SK-N-SH treated with all-trans-retinoic acid at 6 μM for 48 hours (cell line): ENCODE measurements around the gene SRGAP1.

Source experiments
- ATAC-seq: fragments of 200-7000 bp; cut with Tn5 transposase; 3 replicates; pipeline ENCODE4 v1.9.1; 2020; ENCODE audit warnings: mild to moderate bottlenecking, moderate library complexity
- ARNTL ChIP-seq: fragments of 450-650 bp; formaldehyde crosslinking; IDR thresholded peaks from 2 replicates; pipeline ENCODE4 v1.5.0; 2020; ENCODE audit warnings: low read depth, mild to moderate bottlenecking, moderate library complexity, borderline replicate concordance
- BACH2 ChIP-seq: fragments of 250-450 bp; sonication (Bioruptor Pico); IDR thresholded peaks from 2 replicates; pipeline ENCODE4 v1.9.0; 2021; ENCODE audit warnings: mild to moderate bottlenecking, borderline replicate concordance
- CSDC2 ChIP-seq: fragments of 250-450 bp; sonication (Bioruptor Pico); IDR thresholded peaks from 2 replicates; pipeline ENCODE4 v1.5.0; 2020; ENCODE audit warnings: mild to moderate bottlenecking, moderate library complexity
- ESRRG ChIP-seq: fragments of 250-450 bp; sonication (Bioruptor Pico); IDR thresholded peaks from 2 replicates; pipeline ENCODE4 v1.6.1; 2021; ENCODE audit warnings: mild to moderate bottlenecking
- GLIS3 ChIP-seq: fragments of 250-450 bp; sonication (Bioruptor Pico); IDR thresholded peaks from 2 replicates; pipeline ENCODE4 v1.5.0; 2020; ENCODE audit warnings: mild to moderate bottlenecking, moderate library complexity
- ISL1 ChIP-seq: fragments of 250-450 bp; sonication (Bioruptor Pico); IDR thresholded peaks from 2 replicates; pipeline ENCODE4 v2.1.2; 2022; ENCODE audit warnings: mild to moderate bottlenecking, moderate library complexity
- OSR1 ChIP-seq: fragments of 250-450 bp; sonication (Bioruptor Pico); IDR thresholded peaks from 2 replicates; pipeline ENCODE4 v1.8.0; 2022; ENCODE audit warnings: moderate library complexity, mild to moderate bottlenecking, inconsistent platforms
- PPARA ChIP-seq: fragments of 250-450 bp; sonication (Bioruptor Pico); IDR thresholded peaks from 2 replicates; pipeline ENCODE4 v1.5.0; 2020; ENCODE audit warnings: mild to moderate bottlenecking, borderline replicate concordance
- RARB ChIP-seq: fragments of 250-450 bp; sonication (Bioruptor Pico); IDR thresholded peaks from 2 replicates; pipeline ENCODE4 v1.8.0; 2021; ENCODE audit warnings: mild to moderate bottlenecking, moderate library complexity
- TCF4 ChIP-seq: fragments of 250-450 bp; sonication (Bioruptor Pico); IDR thresholded peaks from 2 replicates; pipeline ENCODE4 v1.8.0; 2021; ENCODE audit warnings: mild to moderate bottlenecking, moderate library complexity, borderline replicate concordance
- TOX ChIP-seq: fragments of 250-450 bp; sonication (Bioruptor Pico); IDR thresholded peaks from 2 replicates; pipeline ENCODE4 v1.8.0; 2021; ENCODE audit warnings: mild to moderate bottlenecking, moderate library complexity, borderline replicate concordance
- ZC3H10 ChIP-seq: fragments of 250-450 bp; sonication (Bioruptor Pico); IDR thresholded peaks from 2 replicates; pipeline ENCODE4 v1.5.1; 2021; ENCODE audit warnings: mild to moderate bottlenecking, moderate library complexity
- ZFP3 ChIP-seq: fragments of 250-450 bp; sonication (Bioruptor Pico); IDR thresholded peaks from 2 replicates; pipeline ENCODE4 v1.5.0; 2020; ENCODE audit warnings: mild to moderate bottlenecking, moderate library complexity
- ZFP30 ChIP-seq: fragments of 450-650 bp; formaldehyde crosslinking; IDR thresholded peaks from 2 replicates; pipeline ENCODE4 v1.5.0; 2022; ENCODE audit warnings: mild to moderate bottlenecking, moderate library complexity
- ZNF565 ChIP-seq: fragments of 450-650 bp; formaldehyde crosslinking; conservative IDR thresholded peaks from 2 replicates; pipeline ENCODE4 v1.5.0; 2020; ENCODE audit warnings: low read depth, mild to moderate bottlenecking, moderate library complexity
- ZNF70 ChIP-seq: fragments of 450-650 bp; formaldehyde crosslinking; IDR thresholded peaks from 2 replicates; pipeline ENCODE4 v1.5.0; 2020; ENCODE audit warnings: mild to moderate bottlenecking, moderate library complexity
- ZNF8 ChIP-seq: fragments of 450-650 bp; formaldehyde crosslinking; IDR thresholded peaks from 2 replicates; pipeline ENCODE4 v1.5.0; 2020; ENCODE audit warnings: mild to moderate bottlenecking, moderate library complexity
- TF ChIP-seq, protein P1 (sequence below): fragments of 250-450 bp; sonication (Bioruptor Pico); IDR thresholded peaks from 2 replicates; pipeline ENCODE4 v1.5.0; 2020; ENCODE audit warnings: mild to moderate bottlenecking, moderate library complexity
- TF ChIP-seq, protein P2 (sequence below): fragments of 250-450 bp; sonication (Bioruptor Pico); IDR thresholded peaks from 2 replicates; pipeline ENCODE4 v1.5.1; 2021; ENCODE audit warnings: mild to moderate bottlenecking, moderate library complexity
- TF ChIP-seq, protein P3 (sequence below): fragments of 250-450 bp; sonication (Bioruptor Pico); IDR thresholded peaks from 2 replicates; pipeline ENCODE4 v1.8.0; 2020; ENCODE audit warnings: mild to moderate bottlenecking, moderate library complexity, borderline replicate concordance
- TF ChIP-seq, protein P4 (sequence below): fragments of 250-450 bp; sonication (Bioruptor Pico); IDR thresholded peaks from 2 replicates; pipeline ENCODE4 v1.5.1; 2020; ENCODE audit warnings: low read depth, mild to moderate bottlenecking, moderate library complexity
- TF ChIP-seq, protein P5 (sequence below): fragments of 250-450 bp; sonication (Bioruptor Pico); IDR thresholded peaks from 2 replicates; pipeline ENCODE4 v1.8.0; 2021; ENCODE audit warnings: low read depth, mild to moderate bottlenecking, moderate library complexity, borderline replicate concordance

Gene SRGAP1

DNA sequence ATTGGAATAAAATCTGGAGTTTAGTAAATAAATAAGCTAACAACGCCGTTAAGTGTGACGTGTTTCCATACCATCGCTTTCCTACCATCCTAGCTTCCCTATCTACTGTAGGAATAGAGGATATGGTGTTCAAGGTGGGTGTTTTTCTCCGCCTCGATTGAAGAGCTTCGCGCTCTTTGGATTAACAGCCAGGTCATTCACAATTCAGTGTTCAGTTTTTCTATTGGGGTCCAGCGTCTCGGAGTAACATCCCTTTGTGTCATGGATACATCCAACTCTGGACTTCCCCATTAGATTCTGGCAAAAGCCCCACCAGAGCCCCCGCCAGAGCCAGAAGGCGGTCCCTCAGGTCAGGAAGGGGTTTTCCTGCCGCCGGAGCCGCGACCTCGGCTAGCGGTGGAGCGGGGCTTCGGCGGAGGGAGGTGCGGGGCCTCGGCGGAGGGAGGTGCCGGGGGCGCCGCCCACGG is 1.2 kb upstream of the SRGAP1 start:
- TF ChIP-seq PPARA (CRISPR knock-in tag), result no peak
- no peak for TF ChIP-seq ZFP3
- TF ChIP-seq TCF4 (CRISPR knock-in tag), result no peak
- TF ChIP-seq, protein P1, sequence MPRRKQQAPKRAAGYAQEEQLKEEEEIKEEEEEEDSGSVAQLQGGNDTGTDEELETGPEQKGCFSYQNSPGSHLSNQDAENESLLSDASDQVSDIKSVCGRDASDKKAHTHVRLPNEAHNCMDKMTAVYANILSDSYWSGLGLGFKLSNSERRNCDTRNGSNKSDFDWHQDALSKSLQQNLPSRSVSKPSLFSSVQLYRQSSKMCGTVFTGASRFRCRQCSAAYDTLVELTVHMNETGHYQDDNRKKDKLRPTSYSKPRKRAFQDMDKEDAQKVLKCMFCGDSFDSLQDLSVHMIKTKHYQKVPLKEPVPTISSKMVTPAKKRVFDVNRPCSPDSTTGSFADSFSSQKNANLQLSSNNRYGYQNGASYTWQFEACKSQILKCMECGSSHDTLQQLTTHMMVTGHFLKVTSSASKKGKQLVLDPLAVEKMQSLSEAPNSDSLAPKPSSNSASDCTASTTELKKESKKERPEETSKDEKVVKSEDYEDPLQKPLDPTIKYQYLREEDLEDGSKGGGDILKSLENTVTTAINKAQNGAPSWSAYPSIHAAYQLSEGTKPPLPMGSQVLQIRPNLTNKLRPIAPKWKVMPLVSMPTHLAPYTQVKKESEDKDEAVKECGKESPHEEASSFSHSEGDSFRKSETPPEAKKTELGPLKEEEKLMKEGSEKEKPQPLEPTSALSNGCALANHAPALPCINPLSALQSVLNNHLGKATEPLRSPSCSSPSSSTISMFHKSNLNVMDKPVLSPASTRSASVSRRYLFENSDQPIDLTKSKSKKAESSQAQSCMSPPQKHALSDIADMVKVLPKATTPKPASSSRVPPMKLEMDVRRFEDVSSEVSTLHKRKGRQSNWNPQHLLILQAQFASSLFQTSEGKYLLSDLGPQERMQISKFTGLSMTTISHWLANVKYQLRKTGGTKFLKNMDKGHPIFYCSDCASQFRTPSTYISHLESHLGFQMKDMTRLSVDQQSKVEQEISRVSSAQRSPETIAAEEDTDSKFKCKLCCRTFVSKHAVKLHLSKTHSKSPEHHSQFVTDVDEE (CRISPR knock-in tag), result no peak
- TF ChIP-seq ZC3H10 (CRISPR knock-in tag), result no peak
- TF ChIP-seq, protein P2, sequence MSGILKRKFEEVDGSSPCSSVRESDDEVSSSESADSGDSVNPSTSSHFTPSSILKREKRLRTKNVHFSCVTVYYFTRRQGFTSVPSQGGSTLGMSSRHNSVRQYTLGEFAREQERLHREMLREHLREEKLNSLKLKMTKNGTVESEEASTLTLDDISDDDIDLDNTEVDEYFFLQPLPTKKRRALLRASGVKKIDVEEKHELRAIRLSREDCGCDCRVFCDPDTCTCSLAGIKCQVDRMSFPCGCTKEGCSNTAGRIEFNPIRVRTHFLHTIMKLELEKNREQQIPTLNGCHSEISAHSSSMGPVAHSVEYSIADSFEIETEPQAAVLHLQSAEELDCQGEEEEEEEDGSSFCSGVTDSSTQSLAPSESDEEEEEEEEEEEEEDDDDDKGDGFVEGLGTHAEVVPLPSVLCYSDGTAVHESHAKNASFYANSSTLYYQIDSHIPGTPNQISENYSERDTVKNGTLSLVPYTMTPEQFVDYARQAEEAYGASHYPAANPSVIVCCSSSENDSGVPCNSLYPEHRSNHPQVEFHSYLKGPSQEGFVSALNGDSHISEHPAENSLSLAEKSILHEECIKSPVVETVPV (CRISPR knock-in tag), result no peak
- no peak for TF ChIP-seq ESRRG
- TF ChIP-seq, protein P3, sequence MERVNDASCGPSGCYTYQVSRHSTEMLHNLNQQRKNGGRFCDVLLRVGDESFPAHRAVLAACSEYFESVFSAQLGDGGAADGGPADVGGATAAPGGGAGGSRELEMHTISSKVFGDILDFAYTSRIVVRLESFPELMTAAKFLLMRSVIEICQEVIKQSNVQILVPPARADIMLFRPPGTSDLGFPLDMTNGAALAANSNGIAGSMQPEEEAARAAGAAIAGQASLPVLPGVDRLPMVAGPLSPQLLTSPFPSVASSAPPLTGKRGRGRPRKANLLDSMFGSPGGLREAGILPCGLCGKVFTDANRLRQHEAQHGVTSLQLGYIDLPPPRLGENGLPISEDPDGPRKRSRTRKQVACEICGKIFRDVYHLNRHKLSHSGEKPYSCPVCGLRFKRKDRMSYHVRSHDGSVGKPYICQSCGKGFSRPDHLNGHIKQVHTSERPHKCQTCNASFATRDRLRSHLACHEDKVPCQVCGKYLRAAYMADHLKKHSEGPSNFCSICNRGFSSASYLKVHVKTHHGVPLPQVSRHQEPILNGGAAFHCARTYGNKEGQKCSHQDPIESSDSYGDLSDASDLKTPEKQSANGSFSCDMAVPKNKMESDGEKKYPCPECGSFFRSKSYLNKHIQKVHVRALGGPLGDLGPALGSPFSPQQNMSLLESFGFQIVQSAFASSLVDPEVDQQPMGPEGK (CRISPR knock-in tag), result no peak
- TF ChIP-seq ZNF565 (CRISPR knock-in tag), result no peak
- TF ChIP-seq ZNF70 (CRISPR knock-in tag), result no peak
- no peak for ATAC-seq

DNA sequence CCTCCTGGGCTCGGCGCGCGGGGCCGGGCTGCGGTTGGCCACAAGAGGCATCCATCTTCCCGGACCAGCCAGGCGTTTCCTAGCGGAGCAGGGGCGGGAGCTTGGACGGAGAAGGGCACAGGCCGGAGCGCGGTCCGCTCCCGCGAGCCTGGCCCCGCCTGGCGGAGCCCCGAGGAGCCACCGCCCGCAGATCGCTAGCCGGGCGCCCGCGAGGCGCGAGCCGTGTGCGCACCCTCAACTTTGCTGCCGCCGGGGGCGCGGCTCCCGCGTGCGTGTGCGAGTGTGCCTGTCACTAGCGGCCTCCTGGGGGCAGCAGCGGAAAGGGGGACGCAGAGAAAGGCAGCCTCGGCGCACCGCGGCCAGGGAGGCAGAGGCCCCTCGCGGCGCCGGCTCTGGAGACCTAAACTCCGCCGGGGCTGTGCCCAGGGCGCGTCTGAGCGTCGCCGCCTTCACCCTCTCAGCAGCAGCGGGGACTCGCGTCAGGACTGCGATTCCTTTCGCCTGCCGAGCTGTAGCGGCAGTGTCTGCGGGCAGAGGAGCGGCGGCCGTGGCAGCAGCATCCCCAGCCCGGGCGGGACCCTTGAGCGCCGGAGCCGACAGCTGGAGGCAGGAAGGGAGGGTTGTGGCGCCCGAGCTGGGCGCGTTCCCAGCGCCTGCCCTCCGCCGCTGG is 644 bp upstream of the SRGAP1 start:
- TF ChIP-seq ARNTL (CRISPR knock-in tag) (no peak), ESRRG (no peak), ZNF565 (CRISPR knock-in tag) (no peak), ISL1 (no peak), PPARA (CRISPR knock-in tag) (no peak), OSR1 (CRISPR knock-in tag) (no peak), ZNF8 (CRISPR knock-in tag) (no peak)
- TF ChIP-seq, protein P4, sequence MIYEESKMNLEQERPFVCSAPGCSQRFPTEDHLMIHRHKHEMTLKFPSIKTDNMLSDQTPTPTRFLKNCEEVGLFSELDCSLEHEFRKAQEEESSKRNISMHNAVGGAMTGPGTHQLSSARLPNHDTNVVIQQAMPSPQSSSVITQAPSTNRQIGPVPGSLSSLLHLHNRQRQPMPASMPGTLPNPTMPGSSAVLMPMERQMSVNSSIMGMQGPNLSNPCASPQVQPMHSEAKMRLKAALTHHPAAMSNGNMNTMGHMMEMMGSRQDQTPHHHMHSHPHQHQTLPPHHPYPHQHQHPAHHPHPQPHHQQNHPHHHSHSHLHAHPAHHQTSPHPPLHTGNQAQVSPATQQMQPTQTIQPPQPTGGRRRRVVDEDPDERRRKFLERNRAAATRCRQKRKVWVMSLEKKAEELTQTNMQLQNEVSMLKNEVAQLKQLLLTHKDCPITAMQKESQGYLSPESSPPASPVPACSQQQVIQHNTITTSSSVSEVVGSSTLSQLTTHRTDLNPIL (CRISPR knock-in tag), result no peak
- TF ChIP-seq, protein P5, sequence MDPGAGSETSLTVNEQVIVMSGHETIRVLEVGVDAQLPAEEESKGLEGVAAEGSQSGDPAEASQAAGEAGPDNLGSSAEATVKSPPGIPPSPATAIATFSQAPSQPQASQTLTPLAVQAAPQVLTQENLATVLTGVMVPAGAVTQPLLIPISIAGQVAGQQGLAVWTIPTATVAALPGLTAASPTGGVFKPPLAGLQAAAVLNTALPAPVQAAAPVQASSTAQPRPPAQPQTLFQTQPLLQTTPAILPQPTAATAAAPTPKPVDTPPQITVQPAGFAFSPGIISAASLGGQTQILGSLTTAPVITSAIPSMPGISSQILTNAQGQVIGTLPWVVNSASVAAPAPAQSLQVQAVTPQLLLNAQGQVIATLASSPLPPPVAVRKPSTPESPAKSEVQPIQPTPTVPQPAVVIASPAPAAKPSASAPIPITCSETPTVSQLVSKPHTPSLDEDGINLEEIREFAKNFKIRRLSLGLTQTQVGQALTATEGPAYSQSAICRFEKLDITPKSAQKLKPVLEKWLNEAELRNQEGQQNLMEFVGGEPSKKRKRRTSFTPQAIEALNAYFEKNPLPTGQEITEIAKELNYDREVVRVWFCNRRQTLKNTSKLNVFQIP (CRISPR knock-in tag), result no peak
- TF ChIP-seq, all 23 proteins: peak for 0
- ATAC-seq, result peak; percentile 93

DNA sequence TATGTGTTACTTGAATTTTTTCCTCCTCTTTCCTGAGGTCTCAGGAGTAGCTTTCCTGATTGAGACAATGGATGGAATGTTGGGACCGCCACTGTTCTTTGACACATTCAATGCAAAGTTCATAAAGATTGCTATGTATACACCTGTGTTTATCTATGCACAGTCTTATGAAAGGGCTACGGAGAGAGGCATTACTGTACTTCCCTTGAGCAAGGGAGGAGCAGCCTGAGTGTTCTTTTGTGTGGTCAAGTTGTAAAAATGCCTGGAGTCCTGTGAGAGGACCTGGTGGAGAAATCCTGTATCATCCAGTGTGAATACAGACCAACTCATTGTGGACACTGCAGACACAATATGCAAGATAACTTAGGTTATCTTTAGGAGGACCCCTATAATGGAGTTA is 1.2 kb downstream of the SRGAP1 start:
- ATAC-seq, result no peak
- TF ChIP-seq BACH2 (CRISPR knock-in tag), result no peak
- TF ChIP-seq, protein P3 (CRISPR knock-in tag), result no peak
- no peak for TF ChIP-seq ZC3H10 (CRISPR knock-in tag)
- TF ChIP-seq TOX, result no peak
- no peak for TF ChIP-seq RARB
- TF ChIP-seq ARNTL (CRISPR knock-in tag), result no peak
- TF ChIP-seq, protein P5 (CRISPR knock-in tag), result no peak
- TF ChIP-seq ESRRG, result no peak
- no peak for TF ChIP-seq OSR1 (CRISPR knock-in tag)
- TF ChIP-seq, protein P2 (CRISPR knock-in tag), result no peak
- no peak for TF ChIP-seq GLIS3
- no peak for TF ChIP-seq ZFP3
- no peak for TF ChIP-seq ZFP30
- no peak for TF ChIP-seq ISL1
- no peak for TF ChIP-seq ZNF565 (CRISPR knock-in tag)
- no peak for TF ChIP-seq TCF4 (CRISPR knock-in tag)
- TF ChIP-seq CSDC2 (CRISPR knock-in tag), result no peak
